ENCODE measurements around the gene GMIP.

DNA sequence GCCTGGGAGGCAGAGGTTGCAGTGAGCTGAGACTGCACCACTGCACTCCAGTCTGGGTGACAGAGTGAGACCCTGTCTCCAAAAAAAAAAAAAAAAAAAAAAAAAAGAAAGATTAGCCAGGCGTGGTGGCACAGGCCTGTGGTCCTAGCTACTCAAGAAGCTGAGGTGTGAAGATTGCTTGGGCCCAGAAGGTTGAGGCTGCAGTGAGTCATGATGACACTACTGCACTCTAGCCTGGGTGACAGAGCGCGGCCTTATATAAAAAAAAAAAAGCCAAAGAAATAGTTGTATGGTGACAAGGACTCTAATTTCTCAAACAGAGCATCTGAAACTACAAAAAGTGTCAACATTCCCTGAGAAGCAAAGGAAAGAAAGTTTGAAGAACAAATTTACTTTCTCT is 28.4 kb downstream of the GMIP start:
- TF ChIP-seq POLR2A (IDR thresholded peaks at IDR 0.05) = no peak
- TF ChIP-seq, protein P1, sequence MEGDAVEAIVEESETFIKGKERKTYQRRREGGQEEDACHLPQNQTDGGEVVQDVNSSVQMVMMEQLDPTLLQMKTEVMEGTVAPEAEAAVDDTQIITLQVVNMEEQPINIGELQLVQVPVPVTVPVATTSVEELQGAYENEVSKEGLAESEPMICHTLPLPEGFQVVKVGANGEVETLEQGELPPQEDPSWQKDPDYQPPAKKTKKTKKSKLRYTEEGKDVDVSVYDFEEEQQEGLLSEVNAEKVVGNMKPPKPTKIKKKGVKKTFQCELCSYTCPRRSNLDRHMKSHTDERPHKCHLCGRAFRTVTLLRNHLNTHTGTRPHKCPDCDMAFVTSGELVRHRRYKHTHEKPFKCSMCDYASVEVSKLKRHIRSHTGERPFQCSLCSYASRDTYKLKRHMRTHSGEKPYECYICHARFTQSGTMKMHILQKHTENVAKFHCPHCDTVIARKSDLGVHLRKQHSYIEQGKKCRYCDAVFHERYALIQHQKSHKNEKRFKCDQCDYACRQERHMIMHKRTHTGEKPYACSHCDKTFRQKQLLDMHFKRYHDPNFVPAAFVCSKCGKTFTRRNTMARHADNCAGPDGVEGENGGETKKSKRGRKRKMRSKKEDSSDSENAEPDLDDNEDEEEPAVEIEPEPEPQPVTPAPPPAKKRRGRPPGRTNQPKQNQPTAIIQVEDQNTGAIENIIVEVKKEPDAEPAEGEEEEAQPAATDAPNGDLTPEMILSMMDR (IDR thresholded peaks at IDR 0.05) = no peak
